WERI-Rb-1 (cell line): ENCODE data around the gene DNAJC5.

Experiments
- DNase-seq: peaks from one replicate; pipeline ENCODE4 v3.0.0-alpha.2; 2020
- H3K27ac ChIP-seq: fragments of 250-450 bp; sonication (Bioruptor Pico); 2 replicates; pipeline ENCODE4 v1.5.1; 2020; ENCODE audit warnings: mild to moderate bottlenecking, moderate library complexity
- H3K27me3 ChIP-seq: fragments of 250-450 bp; sonication (Bioruptor Pico); 2 replicates; pipeline ENCODE4 v1.5.1; 2021; ENCODE audit warnings: mild to moderate bottlenecking, low read depth, moderate library complexity; ENCODE audit not compliant: insufficient read depth, severe bottlenecking
- H3K36me3 ChIP-seq: fragments of 250-450 bp; sonication (Bioruptor Pico); 2 replicates; pipeline ENCODE4 v1.5.1; 2020; ENCODE audit warnings: mild to moderate bottlenecking, moderate library complexity
- H3K4me3 ChIP-seq: 2 replicates; pipeline ENCODE4 v1.5.1; 2011; ENCODE audit warnings: low read depth, mild to moderate bottlenecking, control low read depth, low read length
- H3K9me3 ChIP-seq: fragments of 250-450 bp; sonication (Bioruptor Pico); 2 replicates; pipeline ENCODE4 v1.5.1; 2021; ENCODE audit warnings: mild to moderate bottlenecking, moderate library complexity; ENCODE audit not compliant: severe bottlenecking
- TF ChIP-seq, protein P1 (sequence below): IDR thresholded peaks from 2 replicates; pipeline ENCODE4 v1.5.1; 2011; ENCODE audit warnings: low read depth, mild to moderate bottlenecking, control low read depth, inconsistent platforms, low read length

The DNAJC5 gene

DNA sequence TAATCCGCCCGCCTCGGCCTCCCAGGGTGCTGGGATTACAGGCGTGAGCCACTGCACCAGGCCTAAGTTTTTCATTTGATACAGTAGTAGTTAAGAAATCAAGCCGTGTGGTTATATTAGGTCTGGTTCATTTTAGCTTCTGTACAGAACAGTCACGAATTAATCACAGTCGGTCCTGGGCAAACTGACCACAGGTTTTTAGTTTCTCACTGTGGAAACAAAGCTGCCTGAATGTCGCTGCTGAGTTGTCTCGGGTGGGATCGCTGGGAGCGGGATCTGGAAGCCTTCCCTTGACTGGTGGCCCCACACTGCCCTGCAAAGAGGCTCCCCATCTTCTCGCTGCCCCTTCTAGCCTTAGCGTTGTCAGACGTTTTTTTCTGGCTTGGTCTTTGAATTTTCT, 42.7 kb downstream of the DNAJC5 start:
- no peak for DNase-seq
- TF ChIP-seq, protein P1, sequence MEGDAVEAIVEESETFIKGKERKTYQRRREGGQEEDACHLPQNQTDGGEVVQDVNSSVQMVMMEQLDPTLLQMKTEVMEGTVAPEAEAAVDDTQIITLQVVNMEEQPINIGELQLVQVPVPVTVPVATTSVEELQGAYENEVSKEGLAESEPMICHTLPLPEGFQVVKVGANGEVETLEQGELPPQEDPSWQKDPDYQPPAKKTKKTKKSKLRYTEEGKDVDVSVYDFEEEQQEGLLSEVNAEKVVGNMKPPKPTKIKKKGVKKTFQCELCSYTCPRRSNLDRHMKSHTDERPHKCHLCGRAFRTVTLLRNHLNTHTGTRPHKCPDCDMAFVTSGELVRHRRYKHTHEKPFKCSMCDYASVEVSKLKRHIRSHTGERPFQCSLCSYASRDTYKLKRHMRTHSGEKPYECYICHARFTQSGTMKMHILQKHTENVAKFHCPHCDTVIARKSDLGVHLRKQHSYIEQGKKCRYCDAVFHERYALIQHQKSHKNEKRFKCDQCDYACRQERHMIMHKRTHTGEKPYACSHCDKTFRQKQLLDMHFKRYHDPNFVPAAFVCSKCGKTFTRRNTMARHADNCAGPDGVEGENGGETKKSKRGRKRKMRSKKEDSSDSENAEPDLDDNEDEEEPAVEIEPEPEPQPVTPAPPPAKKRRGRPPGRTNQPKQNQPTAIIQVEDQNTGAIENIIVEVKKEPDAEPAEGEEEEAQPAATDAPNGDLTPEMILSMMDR: no peak
- Histone ChIP-seq H3K9me3 (no peaks in the 10 kb centered on the region), H3K4me3 (no peak overlapping the region), H3K27ac (no peak overlapping the region), H3K36me3 (peaks cover 7% of the 10 kb centered on the region), H3K27me3 (no peaks in the 10 kb centered on the region)

DNA sequence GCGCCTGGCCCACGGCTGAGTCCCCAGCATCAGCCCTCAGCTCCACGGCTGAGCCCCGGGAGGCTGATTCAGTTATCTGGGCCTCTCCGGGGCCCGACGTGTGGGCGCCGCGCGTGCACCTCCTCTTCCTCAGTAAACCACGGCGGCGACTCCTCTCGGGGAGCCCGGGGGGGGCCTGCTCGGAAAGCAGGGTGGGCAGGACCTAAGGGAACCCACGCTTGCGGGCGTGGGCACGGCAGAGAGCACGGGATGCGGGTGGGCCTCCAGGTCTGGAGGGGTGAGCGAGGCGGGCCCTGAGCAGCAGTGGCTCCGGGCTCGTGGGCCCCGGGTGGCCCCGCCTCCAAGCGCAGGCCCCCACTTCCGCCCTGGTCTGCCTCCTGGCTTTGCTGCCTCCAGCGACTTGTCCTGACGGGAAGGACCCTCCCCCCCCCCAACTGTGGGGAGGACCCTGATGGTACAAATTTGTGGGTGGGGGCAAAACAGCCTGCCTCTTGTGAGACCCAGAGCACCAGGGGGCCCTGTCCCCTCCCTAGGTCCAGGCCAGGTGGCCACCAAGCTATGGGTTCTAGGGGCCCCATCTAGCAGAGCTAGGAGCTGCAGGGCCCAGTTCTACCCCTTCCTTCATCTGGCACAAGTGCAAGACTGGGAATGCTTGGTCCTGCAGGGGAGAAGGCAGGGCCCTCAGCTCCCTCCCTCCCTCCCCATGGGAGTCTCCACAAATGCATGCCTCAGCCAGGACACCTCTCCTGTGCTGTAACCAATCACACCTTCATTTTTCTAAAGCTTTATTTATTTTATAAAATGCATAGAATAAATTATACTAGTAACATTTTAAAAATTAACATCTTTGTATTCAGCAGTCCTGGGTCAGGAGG, 44.4 kb downstream of the DNAJC5 start:
- Histone ChIP-seq H3K9me3 (no peaks in the 10 kb centered on the region), H3K27me3 (no peaks in the 10 kb centered on the region), H3K4me3 (no peak overlapping the region), H3K36me3 (peaks cover 7% of the 10 kb centered on the region), H3K27ac (no peak overlapping the region)
- no peak for DNase-seq
- TF ChIP-seq, protein P1: no peak

DNA sequence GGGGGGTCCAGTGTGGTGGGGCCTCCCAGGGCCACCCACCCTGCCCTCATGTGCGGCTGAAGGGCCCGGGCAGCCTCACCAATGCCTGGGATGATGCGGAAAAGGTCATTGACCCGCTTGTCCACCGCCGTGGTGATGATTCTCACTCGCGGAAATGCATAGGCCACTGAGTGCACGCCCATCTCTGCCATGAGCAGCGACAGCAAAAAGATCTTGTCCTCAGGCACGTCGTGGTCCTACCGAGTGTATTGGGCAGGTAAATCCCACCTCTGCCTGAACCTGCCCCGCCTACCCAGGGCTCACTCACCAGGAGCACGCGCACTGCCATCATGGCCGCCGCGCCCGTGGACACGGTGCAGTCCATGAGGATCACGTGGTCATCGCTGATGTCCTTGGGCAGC, 45.1 kb downstream of the DNAJC5 start:
- no peak for DNase-seq
- no peaks in the 10 kb centered on the region for H3K9me3 ChIP-seq
- no peak overlapping the region for H3K4me3 ChIP-seq
- TF ChIP-seq, protein P1: no peak
- no peaks in the 10 kb centered on the region for H3K27me3 ChIP-seq
- H3K36me3 ChIP-seq: peaks cover 9% of the 10 kb centered on the region
- H3K27ac ChIP-seq: no peak overlapping the region

DNA sequence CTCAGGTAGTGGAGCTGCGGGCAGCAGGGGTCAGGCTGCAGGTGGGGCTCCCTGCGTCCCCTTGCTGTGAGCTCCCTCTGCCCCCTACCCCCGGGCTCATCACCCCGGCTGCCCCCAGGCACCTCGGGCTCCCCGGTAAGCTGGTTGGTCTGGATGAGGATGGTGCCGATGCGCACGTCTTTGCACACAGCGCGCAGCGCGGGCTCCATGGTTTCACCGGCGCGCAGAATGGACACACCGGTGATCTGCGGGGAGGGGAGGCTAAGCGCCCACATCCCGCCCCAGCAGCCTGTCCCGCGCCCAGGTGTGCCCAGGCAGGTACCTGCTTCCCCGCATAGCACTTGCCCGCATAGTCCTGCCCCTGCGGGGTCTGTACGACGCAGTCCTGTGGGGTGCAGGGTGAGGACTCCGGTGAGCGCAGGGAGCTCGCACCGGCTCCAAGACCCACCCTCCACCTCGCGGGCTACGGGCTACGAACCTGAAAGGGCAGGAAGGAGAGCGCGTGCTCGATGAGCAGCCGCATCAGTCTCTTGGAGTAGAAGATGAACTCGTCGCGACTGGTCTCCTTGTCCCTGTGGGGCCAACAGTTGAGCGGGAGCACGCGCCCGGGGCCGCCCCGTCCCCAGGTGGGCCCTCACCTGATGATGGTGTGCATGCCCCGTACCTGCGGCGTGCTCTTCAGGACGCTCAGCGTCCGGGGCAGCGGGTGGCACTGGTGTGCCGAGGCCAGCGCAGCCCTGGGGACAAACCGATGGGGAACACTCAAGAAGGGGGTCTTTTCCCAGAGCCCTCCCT, 45.7 kb downstream of the DNAJC5 start:
- H3K9me3 ChIP-seq: no peaks in the 10 kb centered on the region
- H3K36me3 ChIP-seq: peaks cover 9% of the 10 kb centered on the region
- no peaks in the 10 kb centered on the region for H3K27me3 ChIP-seq
- H3K4me3 ChIP-seq: no peak overlapping the region
- TF ChIP-seq, protein P1: no peak
- no peak for DNase-seq
- H3K27ac ChIP-seq: no peak overlapping the region

DNA sequence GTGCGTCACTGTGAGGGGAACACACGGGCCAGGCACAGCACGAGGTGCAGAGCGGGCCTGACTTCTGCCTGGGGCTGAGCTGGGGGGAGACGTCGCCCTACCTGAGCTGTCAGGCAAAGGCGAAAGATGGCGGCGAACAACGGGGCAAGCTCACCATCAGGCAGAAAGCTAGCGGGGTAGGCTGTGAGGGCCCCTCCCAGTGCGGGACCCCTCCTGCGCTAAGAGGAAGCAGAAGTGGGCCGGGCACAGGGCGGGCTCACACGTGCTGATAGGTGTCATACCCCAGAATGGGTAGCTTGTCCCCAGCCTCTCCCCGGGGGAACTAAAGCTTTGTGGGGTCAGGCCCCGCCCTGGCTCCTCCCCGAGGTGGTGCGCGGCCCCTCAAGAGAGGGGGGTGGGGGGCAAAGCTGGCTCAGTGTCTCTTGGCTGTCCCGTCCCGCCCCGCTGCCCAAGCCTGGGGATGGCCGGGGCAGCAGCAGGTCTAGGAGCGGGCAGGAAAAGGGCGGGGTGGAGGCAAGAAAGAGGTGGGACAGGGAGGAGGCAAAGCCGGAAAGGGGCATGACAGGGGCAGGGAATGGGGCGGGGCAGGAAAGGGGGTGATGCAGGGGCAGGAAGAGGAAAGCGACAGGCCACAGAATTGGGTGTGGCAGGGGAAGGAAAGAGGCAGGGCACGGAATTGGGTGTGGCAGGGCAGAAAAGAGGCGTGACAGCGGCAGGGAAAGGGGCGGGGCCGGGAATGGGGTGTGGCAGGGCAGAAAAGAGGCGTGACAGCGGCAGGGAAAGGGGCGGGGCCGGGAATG, 46.6 kb downstream of the DNAJC5 start:
- peaks cover 9% of the 10 kb centered on the region for H3K36me3 ChIP-seq
- no peaks in the 10 kb centered on the region for H3K9me3 ChIP-seq
- TF ChIP-seq, protein P1: no peak
- H3K4me3 ChIP-seq: no peak overlapping the region
- DNase-seq: no peak
- H3K27me3 ChIP-seq: no peaks in the 10 kb centered on the region
- no peak overlapping the region for H3K27ac ChIP-seq
